ENCODE measurements around the gene SPC24. TPM values are rescaled to one million over a fixed set of nuclear protein-coding genes. Genes with fewer than 3 reads are reported as not detected.

SPC24 gene
- total and polyA plus RNA-seq, 9 of the 15 experiments (the other 6 are each of a cell fraction or from before 2014, with no cell fraction given) = 18.2 to 154 (median 60.9) TPM

- TF ChIP-seq HBP1 (CRISPR knock-in tag; IDR thresholded peaks at IDR 0.05) (no peak), PPARD (CRISPR knock-in tag; IDR thresholded peaks at IDR 0.05) (no peak), MAFG (tag; conservative IDR thresholded peaks at IDR 0.05) (no peak), BRF1 (IDR thresholded peaks at IDR 0.05; ENCODE audit: borderline replicate concordance, extremely low read depth, insufficient read length) (no peak), NFIC (IDR thresholded peaks at IDR 0.05) (peak; percentile 85), HNRNPK (IDR thresholded peaks at IDR 0.05; ENCODE audit: low read depth, low read length, poor library complexity, severe bottlenecking) (no peak), NCOA2 (IDR thresholded peaks at IDR 0.05; ENCODE audit: partially characterized antibody in 2 of 2) (no peak), ZFX (CRISPR knock-in tag; IDR thresholded peaks at IDR 0.05) (0 out of 2 replicates have a peak, but pooled peaks have one; percentile 33), RBM17 (IDR thresholded peaks at IDR 0.05; ENCODE audit: borderline replicate concordance, low read depth, low read length) (no peak), ARID1B (IDR thresholded peaks at IDR 0.05) (peak; percentile 47), SMARCE1 (IDR thresholded peaks at IDR 0.05) (peak; percentile 67), ZBTB2 (IDR thresholded peaks at IDR 0.05) (no peak), PCBP1 (IDR thresholded peaks at IDR 0.05; ENCODE audit: low read depth, low read length, poor library complexity, severe bottlenecking) (no peak), MGA (IDR thresholded peaks at IDR 0.05) (no peak)
Observed at GRCh38 chr19:11142528-11143171, 12.9 kb downstream of the SPC24 start (continued).
